ENCODE data around the gene PLIN4.
"Not testable (repeated sequence)": the region's sequence is repeated elsewhere in the genome, so short reads cannot be mapped to it uniquely, and the experiment has no call there.

PLIN4 gene

GRCh38 chr19:4518345-4519171 lies at the start of gene PLIN4:
PLIN4 (minus strand) TSS chr19:4518486; CDS start chr19:4518272, 214 bp downstream.
- DNase-seq (ENCODE audit: extremely low read depth in 1 of 2, low read depth in 1 of 2) = no peak

GRCh38 chr19:4567584-4568071 lies 49.3 kb upstream of the PLIN4 start:
- DNase-seq (ENCODE audit: extremely low read depth in 1 of 2, low read depth in 1 of 2) = peak in 1 of 2 donors; percentile 47

- no peak for DNase-seq (ENCODE audit: extremely low read depth in 1 of 2, low read depth in 1 of 2)
These were observed 48.2 kb upstream of the PLIN4 start for GRCh38 chr19:4566402-4567051.

- not testable (repeated sequence) for DNase-seq (ENCODE audit: extremely low read depth in 1 of 2, low read depth in 1 of 2)
These were observed 45.3 kb upstream of the PLIN4 start for GRCh38 chr19:4563562-4563961.

- not testable (repeated sequence) for DNase-seq (ENCODE audit: extremely low read depth in 1 of 2, low read depth in 1 of 2)
These were observed 43.8 kb upstream of the PLIN4 start for GRCh38 chr19:4562085-4562484.

GRCh38 chr19:4559569-4559968 lies 41.3 kb upstream of the PLIN4 start, which contains the start of gene SEMA6B:
SEMA6B (minus strand) TSS chr19:4559684; CDS start chr19:4558457, 1,227 bp downstream.
- no peak for DNase-seq (ENCODE audit: extremely low read depth in 1 of 2, low read depth in 1 of 2)

- no peak for DNase-seq (ENCODE audit: extremely low read depth in 1 of 2, low read depth in 1 of 2)
These were observed 40.0 kb upstream of the PLIN4 start for GRCh38 chr19:4557971-4558941.

- no peak for DNase-seq (ENCODE audit: extremely low read depth in 1 of 2, low read depth in 1 of 2)
These were observed 39.1 kb upstream of the PLIN4 start for GRCh38 chr19:4557144-4557970.

- DNase-seq (ENCODE audit: extremely low read depth in 1 of 2, low read depth in 1 of 2) = no peak
These were observed 38.4 kb upstream of the PLIN4 start for GRCh38 chr19:4556597-4557127.

GRCh38 chr19:4555657-4556561 lies 37.6 kb upstream of the PLIN4 start:
- no peak for DNase-seq (ENCODE audit: extremely low read depth in 1 of 2, low read depth in 1 of 2)

GRCh38 chr19:4554717-4555116 lies 36.4 kb upstream of the PLIN4 start:
- no peak for DNase-seq (ENCODE audit: extremely low read depth in 1 of 2, low read depth in 1 of 2)

GRCh38 chr19:4553775-4554174 lies 35.5 kb upstream of the PLIN4 start:
- DNase-seq (ENCODE audit: extremely low read depth in 1 of 2, low read depth in 1 of 2) = no peak

- DNase-seq (ENCODE audit: extremely low read depth in 1 of 2, low read depth in 1 of 2) = no peak
These were observed 34.9 kb upstream of the PLIN4 start for GRCh38 chr19:4553092-4553695.

GRCh38 chr19:4552525-4552819 lies 34.2 kb upstream of the PLIN4 start:
- DNase-seq (ENCODE audit: extremely low read depth in 1 of 2, low read depth in 1 of 2) = no peak

- DNase-seq (ENCODE audit: extremely low read depth in 1 of 2, low read depth in 1 of 2) = no peak
These were observed 32.3 kb upstream of the PLIN4 start for GRCh38 chr19:4550479-4551050.

- no peak for DNase-seq (ENCODE audit: extremely low read depth in 1 of 2, low read depth in 1 of 2)
These were observed 31.7 kb upstream of the PLIN4 start for GRCh38 chr19:4550018-4550417.

- DNase-seq (ENCODE audit: extremely low read depth in 1 of 2, low read depth in 1 of 2) = no peak
These were observed 29.9 kb upstream of the PLIN4 start for GRCh38 chr19:4548238-4548584.

Data from stimulated activated CD8-positive, alpha-beta memory T cell treated with anti-CD3 and anti-CD28 coated beads, Interleukin-7, amount 100 ng/mL, for 48 hours (primary cell).